ENCODE data around the gene PITX1.

PITX1 gene

DNA sequence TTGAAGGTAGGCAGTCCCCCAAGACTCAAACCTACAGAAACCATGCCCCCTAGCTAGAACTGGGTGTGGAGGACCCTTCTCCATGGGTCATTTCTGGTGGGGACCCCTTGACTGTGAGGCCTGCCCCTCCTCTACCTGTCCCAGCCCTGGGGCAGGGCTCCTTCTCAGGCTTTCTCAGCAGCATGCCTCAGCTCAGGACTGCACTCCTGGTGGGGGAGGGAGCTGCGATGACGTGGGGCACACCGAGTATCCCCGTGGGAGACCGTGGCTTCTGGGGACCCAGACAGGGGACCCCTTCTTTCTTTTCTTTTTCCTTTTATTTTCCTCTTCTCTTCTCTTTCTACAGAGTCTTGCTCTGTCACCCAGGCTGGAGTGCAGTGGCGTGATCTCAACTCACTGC lies 27.0 kb upstream of the PITX1 start:
- no peak for DNase-seq

DNA sequence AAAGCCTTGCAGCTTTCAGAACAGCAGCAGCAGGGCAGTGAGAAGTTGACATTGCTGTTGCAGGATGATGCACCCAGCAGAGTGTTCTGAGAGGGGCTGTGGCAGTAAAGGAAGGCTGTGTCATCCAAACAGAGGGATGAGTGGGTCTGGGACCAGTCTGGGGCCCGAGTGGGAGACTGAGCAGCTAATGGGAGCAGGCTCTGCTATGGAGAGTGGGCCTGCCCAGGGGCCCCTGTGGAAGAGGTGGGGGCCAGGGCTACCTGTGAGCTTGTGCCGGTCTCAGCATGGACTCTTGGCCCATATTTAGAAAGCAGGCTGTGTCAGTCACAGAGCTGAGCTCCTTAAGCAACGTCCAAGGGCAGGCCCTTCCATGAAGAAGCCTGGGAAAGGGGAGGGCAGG lies 26.0 kb upstream of the PITX1 start:
- no peak for DNase-seq

DNA sequence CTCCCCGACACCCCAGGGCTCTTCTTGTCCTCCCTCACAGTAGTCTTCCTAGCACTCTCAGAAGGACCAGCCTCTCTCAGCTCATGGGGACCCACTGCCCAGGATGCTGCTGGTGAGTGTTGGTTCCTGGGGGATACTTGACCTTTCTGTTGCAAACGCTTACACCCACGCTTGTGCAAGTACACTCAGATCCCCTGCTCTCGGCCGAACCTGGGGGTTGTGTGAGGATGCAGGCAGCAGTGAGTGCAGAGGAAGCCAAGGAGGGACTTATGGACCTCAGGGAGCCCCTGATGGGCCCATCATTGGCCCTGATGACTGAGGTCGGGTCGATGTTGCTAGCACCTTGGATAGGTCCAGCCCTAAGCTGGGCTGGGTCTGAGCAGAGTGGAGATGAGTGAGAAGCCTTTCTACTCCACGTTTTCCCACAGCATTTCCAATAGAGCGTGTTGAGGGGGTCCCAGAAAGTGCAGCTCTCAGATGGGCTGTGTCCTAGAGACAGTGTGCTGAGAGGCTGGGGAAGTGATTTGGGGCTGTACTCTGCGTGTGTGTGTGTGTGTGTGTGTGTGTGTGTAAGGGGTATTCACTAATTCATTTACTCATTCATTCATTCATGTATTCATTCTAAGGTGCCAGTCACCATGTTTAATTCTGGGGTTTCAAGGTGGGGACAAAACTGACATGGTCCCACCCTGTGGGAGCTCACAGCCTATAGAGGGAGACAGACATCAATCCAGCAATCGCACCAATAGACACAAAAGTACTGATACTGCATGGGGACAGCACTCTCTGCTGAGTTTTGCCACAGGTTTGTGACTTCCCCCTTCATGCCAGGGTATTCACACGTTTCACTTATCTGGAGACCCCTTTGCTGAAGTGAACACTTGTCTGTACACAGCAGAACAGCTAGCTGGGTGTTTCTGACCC lies 25.2 kb upstream of the PITX1 start:
- DNase-seq = no peak

DNA sequence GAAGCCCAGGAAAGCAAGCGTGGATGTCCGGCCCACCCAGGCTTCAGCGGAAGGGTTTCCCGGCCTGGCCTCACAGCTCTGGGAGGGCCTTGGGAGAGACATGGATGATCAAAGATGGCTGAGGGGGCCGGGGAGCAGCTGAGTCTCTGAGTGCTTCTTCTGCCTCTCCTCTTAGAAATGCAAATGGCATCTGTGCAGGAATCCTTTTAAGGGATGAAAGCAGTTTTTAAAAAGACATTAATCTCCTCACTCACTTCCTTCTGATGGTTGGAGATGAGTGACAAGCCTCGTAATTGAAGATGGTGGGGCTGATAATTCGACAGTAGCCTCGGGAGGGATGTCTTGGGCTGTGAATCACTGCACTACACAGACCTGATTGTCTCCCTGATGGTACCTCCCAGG lies 24.3 kb upstream of the PITX1 start:
- no peak for DNase-seq

DNA sequence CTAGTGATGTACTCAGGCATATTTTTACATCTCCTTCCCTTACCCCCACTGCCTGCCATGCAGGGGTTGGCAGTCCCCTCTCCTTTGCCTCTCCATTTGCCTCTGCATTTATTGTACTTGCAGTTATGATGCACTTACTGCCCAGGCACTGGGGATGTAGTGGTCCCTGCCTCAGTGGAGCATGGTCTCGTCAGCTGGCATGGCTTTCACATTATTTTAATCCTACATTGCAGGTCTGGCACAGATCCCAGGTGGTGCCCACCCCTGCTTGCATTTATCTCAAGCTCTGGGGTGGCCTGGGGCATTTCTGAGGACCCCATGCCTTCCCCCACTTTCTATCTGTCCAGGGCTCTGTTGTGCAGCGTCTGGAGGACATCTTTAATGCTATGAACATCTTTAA lies 23.2 kb upstream of the PITX1 start:
- DNase-seq = no peak

DNA sequence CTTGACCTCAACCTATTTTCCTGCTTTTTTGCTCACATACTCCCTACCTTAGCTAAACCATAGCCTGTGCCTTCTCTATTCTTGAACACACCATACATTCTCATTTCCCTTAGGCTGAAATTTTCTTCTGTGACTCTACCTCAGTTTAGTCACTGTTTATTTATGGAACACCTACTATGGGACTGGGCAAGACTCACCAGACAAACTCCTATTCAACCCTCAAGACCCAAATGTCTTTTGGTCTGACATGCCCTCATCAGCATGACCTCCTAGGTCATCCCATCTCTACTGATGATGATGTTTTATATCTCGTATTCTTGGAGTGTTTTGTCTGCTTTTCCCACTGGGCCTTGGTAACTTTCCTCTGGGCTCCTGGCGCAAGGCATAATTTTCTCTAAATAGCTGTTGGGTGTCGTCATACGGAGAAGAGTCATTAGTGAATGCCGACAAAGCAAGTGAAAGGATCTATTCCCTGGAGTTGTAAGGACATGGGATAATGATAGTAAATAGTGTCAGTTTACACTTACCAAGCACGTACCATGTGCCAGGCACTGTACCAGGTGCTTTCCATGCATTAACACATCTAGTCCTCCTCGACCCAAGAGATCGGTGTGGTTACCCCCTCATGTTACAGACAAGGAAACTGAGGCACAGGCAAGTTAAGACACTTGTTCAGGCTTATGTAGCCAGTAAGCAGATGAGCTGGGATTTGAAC lies 22.4 kb upstream of the PITX1 start:
- no peak for DNase-seq

DNA sequence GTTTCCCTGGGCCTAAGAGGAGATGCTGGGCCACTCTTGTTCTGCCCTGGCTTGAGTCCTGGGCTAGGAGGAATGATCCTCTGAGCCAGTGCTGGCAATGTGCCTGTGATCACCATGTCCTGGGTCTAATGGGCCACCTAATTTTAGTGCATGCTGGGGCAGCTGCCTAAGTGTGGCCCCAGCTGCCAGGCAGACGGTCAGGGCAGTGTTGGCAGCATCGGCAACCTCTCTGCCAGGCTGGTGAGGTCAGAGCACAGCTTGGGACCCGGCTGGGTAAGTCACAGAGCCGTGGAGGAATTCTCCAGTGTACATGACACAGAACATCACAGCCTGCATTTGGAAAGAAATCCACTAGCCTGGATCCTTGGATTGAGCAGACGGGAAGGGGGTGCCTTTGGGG lies 21.4 kb upstream of the PITX1 start:
- DNase-seq = no peak

DNA sequence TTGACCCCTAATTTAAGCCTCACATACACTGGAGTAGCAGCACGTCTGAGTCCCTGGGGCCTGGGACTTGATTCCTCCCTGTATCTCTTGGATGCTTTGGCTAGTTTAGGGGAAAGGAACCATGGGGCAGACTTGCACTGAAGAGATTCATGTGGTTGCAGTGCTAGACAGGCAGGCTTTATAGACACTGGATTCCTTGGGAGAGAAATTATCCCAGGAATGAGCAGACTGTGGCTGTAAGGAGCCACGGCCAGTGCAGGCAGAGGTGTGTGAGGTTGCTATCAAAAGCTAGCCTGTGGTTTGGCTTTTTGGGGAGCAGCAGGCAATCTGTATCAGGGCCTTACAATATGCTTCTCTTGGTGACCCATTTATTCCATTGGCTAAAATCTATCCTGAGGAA lies 20.5 kb upstream of the PITX1 start:
- no peak for DNase-seq

DNA sequence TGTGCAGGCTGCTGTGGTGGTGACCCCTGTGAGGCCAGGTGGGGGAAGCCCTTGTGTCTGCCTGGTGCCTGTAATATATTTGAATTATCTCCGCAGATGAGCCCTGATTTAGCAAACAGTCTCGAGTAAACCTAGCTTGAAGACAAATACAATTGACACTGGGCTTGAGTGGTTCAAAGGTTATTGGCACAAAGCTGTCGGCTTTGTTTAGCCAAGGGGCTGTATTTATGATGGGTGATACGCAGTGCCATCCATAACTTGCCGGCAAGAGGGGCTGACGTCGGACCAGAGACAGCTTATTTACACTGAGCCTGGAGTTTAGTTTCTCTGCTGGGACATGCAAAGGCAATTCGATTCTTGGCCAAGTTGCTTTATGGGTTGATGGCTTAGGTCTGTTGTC lies 20.0 kb upstream of the PITX1 start:
- no peak for DNase-seq

DNA sequence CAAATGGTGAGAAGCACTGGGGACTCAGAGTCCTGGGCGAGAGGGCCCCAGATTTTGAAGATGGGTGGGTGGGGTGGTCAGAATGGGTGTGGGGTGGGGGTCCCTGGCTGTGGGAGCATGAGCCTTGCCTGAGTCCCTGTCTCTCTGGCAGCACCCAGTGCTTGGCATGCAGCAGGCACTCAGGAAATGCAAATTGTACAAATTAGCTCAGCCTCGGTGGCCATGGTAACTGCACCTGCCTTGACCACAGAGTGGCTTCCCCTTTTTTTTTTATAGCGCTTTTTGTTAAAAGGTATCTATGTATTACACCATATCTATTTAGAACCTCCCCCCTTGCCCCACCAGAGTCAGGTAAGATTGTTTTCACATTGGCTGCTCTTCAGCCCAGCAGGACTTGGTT lies 19.2 kb upstream of the PITX1 start:
- no peak for DNase-seq

DNA sequence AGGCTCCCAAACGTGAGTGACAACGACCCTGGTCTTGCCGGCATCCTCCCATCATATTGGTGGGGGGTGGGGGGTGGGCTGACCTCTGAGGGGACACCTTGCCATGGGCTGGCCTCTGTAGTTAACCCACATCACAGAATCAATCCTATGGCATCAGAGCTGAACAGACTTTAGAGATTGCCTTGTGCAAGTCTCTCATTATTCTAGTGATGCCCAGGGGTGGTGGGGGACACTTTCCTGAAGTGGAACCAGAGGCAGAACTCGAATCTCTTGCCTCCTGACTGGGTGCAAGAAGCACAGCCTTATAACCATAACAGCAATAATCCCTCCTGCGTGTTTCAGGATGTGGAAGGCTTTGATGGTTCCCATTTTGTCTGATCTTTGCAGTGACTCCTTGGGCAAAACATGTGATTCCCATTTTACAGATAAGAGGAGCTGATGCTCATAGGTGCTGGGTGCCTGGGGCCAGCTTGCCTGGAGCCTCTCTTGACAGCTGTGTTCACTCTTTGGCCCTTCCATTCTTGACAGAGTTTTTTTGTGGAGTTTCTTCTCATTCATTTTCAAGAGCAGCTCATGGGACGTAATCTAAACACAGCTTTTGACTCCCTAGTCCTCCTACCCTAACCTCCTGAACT lies 18.6 kb upstream of the PITX1 start:
- DNase-seq = no peak

DNA sequence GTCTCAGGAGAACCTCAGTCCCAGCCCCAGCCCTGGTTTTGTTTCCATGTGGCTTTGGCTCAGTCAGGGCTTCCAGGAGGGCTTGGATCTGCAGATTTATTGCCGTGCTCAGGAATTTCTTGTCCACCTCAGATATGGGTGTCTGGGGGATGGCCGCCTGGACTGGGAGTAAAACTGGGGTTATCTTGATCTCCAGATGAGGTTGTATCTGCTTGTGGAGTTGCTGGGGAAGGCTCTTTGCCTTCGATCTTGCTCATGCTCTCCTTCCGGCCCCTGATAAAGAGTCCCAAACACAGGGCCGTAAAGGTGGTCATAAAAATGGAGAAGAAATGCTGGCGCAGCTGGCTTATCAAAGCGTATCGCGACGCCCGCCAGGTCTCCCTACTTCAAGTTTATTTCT lies 17.8 kb upstream of the PITX1 start:
- no peak for DNase-seq

DNA sequence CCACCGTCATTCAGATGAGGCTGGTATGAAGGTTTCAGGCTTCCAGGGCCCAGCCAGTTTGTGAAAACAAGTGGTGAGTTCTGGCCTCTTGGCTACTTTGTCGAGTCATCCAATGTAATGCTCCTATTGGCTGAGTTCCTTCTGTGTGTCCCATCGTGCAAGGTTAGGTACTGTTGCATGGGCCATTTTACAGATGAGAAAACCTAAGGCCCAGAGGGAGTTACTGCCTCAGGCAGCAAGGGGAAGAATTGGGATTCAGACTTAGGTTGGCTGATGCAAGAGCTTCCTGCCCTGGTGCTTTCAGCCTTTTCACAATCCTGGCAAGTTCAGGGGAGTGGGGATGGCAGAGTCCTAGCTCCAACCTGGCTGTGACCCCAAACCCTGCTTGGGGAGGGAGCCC lies 17.4 kb upstream of the PITX1 start:
- no peak for DNase-seq

DNA sequence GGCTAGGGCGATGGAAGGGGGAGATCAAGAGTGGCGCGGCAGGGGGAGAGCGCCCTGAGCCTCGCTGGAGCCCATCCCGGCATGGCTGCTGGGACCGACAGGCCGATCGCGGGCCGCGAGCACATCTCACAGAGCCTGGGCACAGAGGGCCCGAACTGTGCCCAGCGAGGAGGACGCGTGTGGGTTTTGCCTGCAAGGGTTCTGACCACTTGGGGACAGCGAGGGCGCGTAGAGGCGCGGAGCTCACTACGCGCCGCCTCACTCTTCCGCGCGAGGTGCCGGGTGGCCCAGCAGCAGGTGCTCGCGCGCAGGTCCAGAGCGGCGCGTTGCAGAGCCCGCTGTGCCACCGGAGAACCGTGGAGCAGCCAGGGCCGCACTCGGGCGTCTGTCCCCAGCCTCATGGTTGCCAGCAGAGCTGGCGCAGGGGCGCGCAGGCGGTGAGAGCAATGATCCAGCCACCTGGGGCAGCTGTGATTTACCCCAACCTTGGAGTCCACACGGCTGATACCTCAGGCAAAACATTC lies 16.3 kb upstream of the PITX1 start:
- DNase-seq = no peak

DNA sequence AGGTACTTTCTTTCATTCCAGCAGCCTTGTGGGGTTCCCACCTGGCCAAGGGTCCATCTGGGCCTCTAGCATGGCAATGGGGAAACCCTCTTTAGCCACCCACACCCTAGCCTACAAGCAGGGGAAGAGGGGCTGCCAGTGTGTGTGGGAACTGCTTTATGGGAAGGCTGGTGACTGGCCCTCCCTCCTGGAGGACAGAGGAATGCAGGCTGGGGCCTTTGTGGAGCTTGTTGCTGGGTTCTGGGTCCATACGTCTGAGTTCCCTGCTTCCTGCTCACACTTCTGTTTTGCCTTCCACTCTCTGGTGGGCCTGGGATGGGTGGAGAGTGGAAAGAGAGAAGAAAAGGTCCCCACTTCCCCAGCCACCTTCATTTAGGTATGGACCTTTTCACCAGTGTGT lies 14.9 kb upstream of the PITX1 start:
- DNase-seq = no peak

DNA sequence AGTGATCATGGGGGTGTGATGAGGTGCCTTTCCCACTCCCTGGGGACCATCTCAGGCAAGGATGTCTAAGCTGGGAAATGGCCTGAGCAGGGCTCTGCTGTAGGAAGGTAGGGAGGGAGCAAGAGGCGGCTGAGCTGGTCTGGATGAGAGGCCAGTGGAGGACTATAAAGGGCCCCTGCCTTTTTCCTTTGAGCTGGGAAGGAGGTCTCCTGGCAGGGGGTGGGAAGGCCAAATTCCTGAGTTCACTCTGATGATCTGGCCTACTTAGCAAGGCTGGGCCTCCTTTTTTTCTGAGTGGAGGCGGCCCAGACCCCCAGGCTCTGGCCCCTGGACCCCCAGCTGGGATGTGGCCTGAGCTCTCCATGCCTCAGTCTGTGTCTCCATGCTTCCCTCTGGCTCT lies 14.3 kb upstream of the PITX1 start:
- no peak for DNase-seq

DNA sequence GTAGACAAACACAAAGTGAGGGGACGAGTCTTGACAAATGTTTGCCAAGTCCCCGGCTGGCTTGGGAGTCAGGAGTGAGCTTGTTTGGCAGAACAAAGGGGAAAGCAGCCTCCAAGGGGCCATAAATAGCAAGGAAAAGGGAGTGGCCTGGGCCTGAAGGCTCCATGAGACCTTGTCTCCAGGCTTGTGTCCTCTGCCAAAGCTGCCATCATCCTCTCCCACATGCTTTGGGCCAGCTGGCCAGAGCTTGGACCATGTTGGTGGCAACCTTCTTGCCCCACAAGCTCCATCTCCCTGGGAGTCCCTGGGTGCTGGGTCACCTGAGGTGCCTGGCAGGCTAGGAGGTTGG lies 13.3 kb upstream of the PITX1 start:
- no peak for DNase-seq

DNA sequence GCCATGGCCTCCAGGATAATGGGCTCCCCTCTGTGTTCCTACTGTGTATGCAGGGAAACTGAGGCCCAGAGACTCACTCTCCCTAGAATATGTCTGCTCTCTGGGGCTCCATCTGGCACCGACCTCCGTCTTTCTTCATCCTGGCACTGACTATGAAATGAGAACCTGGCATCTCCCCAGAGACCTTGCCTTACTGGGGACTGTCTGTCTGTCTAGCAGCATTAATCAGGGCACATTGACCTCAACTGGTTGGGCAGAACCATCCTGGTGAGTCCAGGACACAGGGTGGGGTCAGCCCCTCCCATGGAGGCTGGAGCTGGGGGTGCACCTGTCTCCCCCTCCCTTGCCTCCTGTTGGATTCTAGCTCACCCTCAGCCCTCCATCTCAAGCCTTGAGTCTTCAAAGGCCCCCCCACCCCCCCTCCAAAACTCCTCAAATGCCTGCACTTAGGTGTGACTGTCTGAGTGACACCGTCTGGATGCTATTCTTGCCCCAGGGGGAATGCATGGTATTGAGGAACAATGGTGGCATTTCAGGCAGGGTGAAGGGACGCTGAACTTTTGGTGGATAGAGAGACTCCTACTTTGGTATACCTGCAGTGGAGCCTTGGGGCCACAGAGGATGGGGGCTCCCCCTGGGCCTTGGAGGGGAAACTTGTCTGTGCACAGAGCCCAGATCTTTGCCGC lies 12.8 kb upstream of the PITX1 start:
- DNase-seq = no peak

DNA sequence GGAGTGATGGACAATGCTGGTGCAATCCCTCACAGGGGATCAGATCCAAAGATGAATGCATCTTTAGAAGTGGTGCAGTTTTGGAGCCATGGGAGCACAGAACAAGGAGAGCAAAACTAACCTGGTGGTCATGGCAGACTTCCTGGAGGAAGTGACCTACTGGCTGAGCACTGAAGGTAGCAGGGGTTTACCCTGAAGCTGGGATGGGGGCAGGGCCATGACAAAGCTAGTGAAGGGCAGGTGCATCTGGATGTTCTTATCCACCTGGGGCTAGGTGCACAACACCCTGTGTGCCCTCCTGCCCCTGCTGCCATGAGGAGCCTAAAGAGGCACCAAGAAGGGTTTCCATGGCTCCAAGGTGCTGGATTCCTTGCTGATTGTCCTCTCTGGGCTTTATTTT lies 11.5 kb upstream of the PITX1 start:
- no peak for DNase-seq

DNA sequence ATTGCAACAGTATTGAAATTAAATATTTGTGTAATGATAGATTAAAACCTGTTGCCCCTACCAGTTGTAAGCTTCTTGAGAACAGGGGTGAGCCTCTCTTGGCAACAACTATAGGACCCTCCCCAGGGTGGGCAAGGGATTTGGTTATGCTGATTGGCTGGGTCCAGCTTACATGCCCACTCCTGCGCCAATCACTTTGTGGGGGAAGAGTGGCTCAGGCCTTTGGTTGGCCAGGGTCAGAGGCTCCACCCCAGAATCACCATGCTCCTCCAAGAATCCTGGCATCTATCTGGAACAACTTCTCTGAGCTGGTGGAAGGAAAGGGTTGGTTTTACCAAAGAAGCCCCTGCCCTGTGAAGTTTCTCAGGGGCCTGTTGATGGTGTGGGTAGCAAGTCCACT lies 8.6 kb upstream of the PITX1 start:
- DNase-seq = no peak

DNA sequence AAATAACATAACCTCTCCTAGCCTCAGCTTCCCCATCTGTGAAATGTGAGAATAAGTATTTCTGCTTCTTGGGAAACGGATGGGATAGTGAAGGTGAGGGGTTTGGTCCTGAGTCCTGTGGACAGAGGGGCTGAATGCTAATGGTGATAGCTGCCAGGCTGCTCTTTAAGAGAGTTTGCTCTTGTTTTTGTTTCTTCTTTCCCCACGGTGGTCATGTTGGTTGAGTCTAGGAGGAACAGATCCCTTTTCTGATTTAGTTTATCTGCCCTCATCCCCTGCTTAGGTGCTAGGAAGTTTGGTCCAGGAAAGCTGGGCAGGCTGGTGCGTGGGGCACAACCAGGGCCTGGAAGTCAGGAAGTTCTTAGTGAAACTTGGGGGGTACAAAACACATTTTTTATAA lies 7.7 kb upstream of the PITX1 start:
- DNase-seq = no peak

DNA sequence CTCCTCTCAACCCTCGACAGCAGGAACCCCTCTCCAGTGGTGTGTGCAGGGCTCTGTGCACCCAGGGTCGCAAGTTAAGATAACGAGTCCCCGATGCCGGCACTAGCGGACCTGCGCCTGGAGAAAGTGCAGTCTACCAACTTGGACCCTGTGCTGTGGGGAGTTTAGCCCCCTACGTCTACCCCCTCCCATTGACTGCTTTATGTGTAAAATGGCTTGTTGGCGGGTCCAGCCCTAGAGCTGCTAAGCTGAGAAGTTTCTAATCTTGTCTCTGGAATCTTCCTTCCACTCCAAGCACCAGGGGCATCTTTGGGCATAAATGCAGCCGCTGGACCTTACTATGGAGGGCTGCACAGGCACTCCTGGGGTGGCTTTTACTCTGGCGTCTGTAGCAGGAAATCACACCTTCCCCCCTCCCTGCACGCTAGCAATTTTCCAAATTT lies 7.1 kb upstream of the PITX1 start:
- DNase-seq = no peak

All from stimulated activated CD4-positive, alpha-beta T cell treated with anti-CD3 and anti-CD28 coated beads, Interleukin-4, amount 100 ng/mL, for 1 hour (primary cell).